HEK293T (cell line): ENCODE results near the gene PTPN13.

Experiments
- CTCF ChIA-PET: fragments of 350-600 bp; formaldehyde crosslinking; extraction: SDS; loops from one replicate; lab custom pipeline; 2021; ENCODE audit warnings: antibody characterized with exemption, inconsistent platforms; lab: Yijun Ruan, JAX
- POLR2A ChIA-PET: fragments of 350-600 bp; formaldehyde crosslinking; extraction: SDS; loops from one replicate; lab custom pipeline; 2020; ENCODE audit warnings: antibody characterized with exemption, inconsistent platforms; lab: Yijun Ruan, JAX
- DNase-seq: peaks from one replicate; pipeline ENCODE4 v3.0.0; 2012; ENCODE audit warnings: mixed read lengths; ENCODE audit errors: extremely low spot score
- ARNT ChIP-seq: fragments of 450-650 bp; IDR thresholded peaks from 2 replicates; pipeline ENCODE4 v1.6.1; 2017; ENCODE audit warnings: mild to moderate bottlenecking
- BHLHE40 ChIP-seq: fragments of 450-650 bp; IDR thresholded peaks from 2 replicates; pipeline ENCODE4 v1.6.1; 2016; ENCODE audit warnings: mild to moderate bottlenecking, moderate library complexity, borderline replicate concordance
- CTBP1 ChIP-seq: fragments of 450-650 bp; IDR thresholded peaks from 2 replicates; pipeline ENCODE4 v1.6.1; 2016; ENCODE audit warnings: borderline replicate concordance
- ELF4 ChIP-seq: fragments of 450-650 bp; IDR thresholded peaks from 2 replicates; pipeline ENCODE4 v1.6.1; 2017; ENCODE audit warnings: antibody characterized with exemption
- FOXA1 ChIP-seq: fragments of 450-650 bp; IDR thresholded peaks from 2 replicates; pipeline ENCODE4 v1.6.1; 2016; ENCODE audit warnings: mild to moderate bottlenecking
- FOXK2 ChIP-seq: fragments of 450-650 bp; IDR thresholded peaks from 2 replicates; pipeline ENCODE4 v1.6.1; 2016; ENCODE audit warnings: mild to moderate bottlenecking
- FOXM1 ChIP-seq: fragments of 450-650 bp; IDR thresholded peaks from 2 replicates; pipeline ENCODE4 v1.6.1; 2017; ENCODE audit warnings: mild to moderate bottlenecking, borderline replicate concordance
- HDGF ChIP-seq: fragments of 450-650 bp; IDR thresholded peaks from 2 replicates; pipeline ENCODE4 v1.6.1; 2017; ENCODE audit warnings: antibody characterized with exemption, borderline replicate concordance
- L3MBTL2 ChIP-seq: fragments of 450-650 bp; conservative IDR thresholded peaks from 2 replicates; pipeline ENCODE4 v1.6.1; 2016; ENCODE audit warnings: mild to moderate bottlenecking
- LEF1 ChIP-seq: fragments of 450-650 bp; IDR thresholded peaks from 2 replicates; pipeline ENCODE4 v1.6.1; 2017; ENCODE audit warnings: mild to moderate bottlenecking, borderline replicate concordance
- NFRKB ChIP-seq: fragments of 450-650 bp; IDR thresholded peaks from 2 replicates; pipeline ENCODE4 v1.6.1; 2016; ENCODE audit warnings: mild to moderate bottlenecking, moderate library complexity
- PKNOX1 ChIP-seq: fragments of 450-650 bp; IDR thresholded peaks from 2 replicates; pipeline ENCODE4 v1.6.1; 2016
- SP1 ChIP-seq: fragments of 450-650 bp; IDR thresholded peaks from 2 replicates; pipeline ENCODE4 v1.6.1; 2017
- SUZ12 ChIP-seq: fragments of 450-650 bp; IDR thresholded peaks from 2 replicates; pipeline ENCODE4 v1.6.1; 2016; ENCODE audit warnings: mild to moderate bottlenecking
- TARDBP ChIP-seq: fragments of 450-650 bp; IDR thresholded peaks from 2 replicates; pipeline ENCODE4 v1.6.1; 2016
- ZNF384 ChIP-seq: fragments of 450-650 bp; IDR thresholded peaks from 2 replicates; pipeline ENCODE4 v1.6.1; 2016

PTPN13 gene

GRCh38 chr4:86595426-86595805 is 1.3 kb downstream of the PTPN13 start:
- DNase-seq, result peak; percentile 15
- ChIA-PET CTCF (interaction anchor here (1.2 to 1.6 kb wide), 2 partner anchors 97 to 99 kb away, joined by 4 to 5 read pairs; no protein-coding TSS in a partner anchor), POLR2A (interaction anchor here (0.6 to 2.6 kb wide), 9 partner anchors 9 to 299 kb away, joined by 3 to 15 read pairs (median 5); no protein-coding TSS in a partner anchor)

GRCh38 chr4:86596807-86597206 is 2.7 kb downstream of the PTPN13 start:
- POLR2A ChIA-PET, result interaction anchor here (1.1 kb wide), 1 partner anchor 10 kb away, joined by 3 read pairs; no protein-coding TSS in a partner anchor
- CTCF ChIA-PET, result no interaction called here
- TF ChIP-seq TARDBP, result no peak
- TF ChIP-seq LEF1, result no peak
- no peak for TF ChIP-seq FOXM1
- no peak for TF ChIP-seq HDGF
- no peak for TF ChIP-seq PKNOX1
- TF ChIP-seq FOXA1, result no peak
- TF ChIP-seq SP1, result no peak
- TF ChIP-seq ELF4, result no peak
- TF ChIP-seq CTBP1, result no peak
- no peak for TF ChIP-seq ARNT
- TF ChIP-seq BHLHE40, result no peak
- no peak for TF ChIP-seq L3MBTL2
- no peak for TF ChIP-seq FOXK2
- no peak for TF ChIP-seq ZNF384
- TF ChIP-seq NFRKB, result no peak
- TF ChIP-seq SUZ12, result no peak
- DNase-seq, result no peak

More at GRCh38 chr4:86595426-86595805, 1.3 kb downstream of the PTPN13 start:
- no peak for TF ChIP-seq ELF4
- peak; percentile 76 for TF ChIP-seq PKNOX1

GRCh38 chr4:86600007-86600653 is 6.0 kb downstream of the PTPN13 start:
- TF ChIP-seq CTBP1 (no peak), LEF1 (no peak), ELF4 (no peak), ZNF384 (peak; percentile 78), L3MBTL2 (no peak), NFRKB (no peak), PKNOX1 (no peak), FOXM1 (no peak), HDGF (no peak)
- POLR2A ChIA-PET, result no interaction called here
- CTCF ChIA-PET, result no interaction called here

GRCh38 chr4:86603311-86603885 is 9.3 kb downstream of the PTPN13 start:
- TF ChIP-seq LEF1 (no peak), NFRKB (no peak), TARDBP (no peak), ARNT (no peak), BHLHE40 (no peak), SP1 (no peak), ELF4 (no peak), HDGF (no peak), SUZ12 (no peak)
- POLR2A ChIA-PET, result interaction anchor here (1.4 to 1.5 kb wide), 2 partner anchors 9 kb away, joined by 5 to 6 read pairs; partner anchors contain the start of gene PTPN13
- CTCF ChIA-PET, result no interaction called here
- DNase-seq, result no peak

More at GRCh38 chr4:86600007-86600653, 6.0 kb downstream of the PTPN13 start:
- no peak for DNase-seq

GRCh38 chr4:86606809-86607208 is 12.7 kb downstream of the PTPN13 start:
- ChIA-PET POLR2A (no interaction called here), CTCF (no interaction called here)
- DNase-seq, result no peak
- no peak for TF ChIP-seq SP1
- no peak for TF ChIP-seq TARDBP
- no peak for TF ChIP-seq L3MBTL2
- TF ChIP-seq NFRKB, result no peak
- TF ChIP-seq CTBP1, result no peak
- TF ChIP-seq HDGF, result no peak
- TF ChIP-seq FOXK2, result no peak
- TF ChIP-seq LEF1, result no peak
- TF ChIP-seq SUZ12, result no peak
- no peak for TF ChIP-seq PKNOX1
- TF ChIP-seq ZNF384, result no peak
- TF ChIP-seq ELF4, result no peak
